ENCODE data around the gene RHBDL2. TPM values are rescaled to one million over a fixed set of nuclear protein-coding genes. Genes with fewer than 3 reads are reported as not detected.
"Not testable (repeated sequence)": the region's sequence is repeated elsewhere in the genome, so short reads cannot be mapped to it uniquely, and the experiment has no call there.

The RHBDL2 gene
- total RNA-seq, 1 experiment from 2014 or later: 10.9 TPM

- no peak for DNase-seq
- Mint-ChIP-seq H3K27ac (ENCODE audit: unreplicated experiment) (no peak overlapping the region), H3K27me3 (ENCODE audit: unreplicated experiment) (no peaks in the 10 kb centered on the region), H3K4me1 (ENCODE audit: low read depth, unreplicated experiment) (no peaks in the 10 kb centered on the region), H3K36me3 (ENCODE audit: insufficient read depth, unreplicated experiment) (peaks cover 26% of the 10 kb centered on the region), H3K4me3 (ENCODE audit: low read depth, unreplicated experiment) (no peak overlapping the region), H3K9me3 (ENCODE audit: low read depth, unreplicated experiment) (no peaks in the 10 kb centered on the region)
- intact Hi-C loops (cut with micrococcal nuclease; ENCODE audit: unreplicated experiment): no loop called here
- CTCF ChIA-PET: interaction anchor here (1.1 kb wide), 1 partner anchor 16 kb away, joined by 5 read pairs; no protein-coding TSS in a partner anchor
- no peak for TF ChIP-seq CTCF (IDR thresholded peaks at IDR 0.05; ENCODE audit: unreplicated experiment)
- BruUV-seq (replicated peaks): no TSS peak
Measured at GRCh38 chr1:38840281-38840680, 101.3 kb downstream of the RHBDL2 start.

GRCh38 chr1:38839363-38839762 is 102.3 kb downstream of the RHBDL2 start:
- Mint-ChIP-seq H3K27me3 (ENCODE audit: unreplicated experiment) (no peaks in the 10 kb centered on the region), H3K9me3 (ENCODE audit: low read depth, unreplicated experiment) (no peaks in the 10 kb centered on the region), H3K27ac (ENCODE audit: unreplicated experiment) (no peak overlapping the region), H3K4me3 (ENCODE audit: low read depth, unreplicated experiment) (no peak overlapping the region), H3K4me1 (ENCODE audit: low read depth, unreplicated experiment) (no peaks in the 10 kb centered on the region), H3K36me3 (ENCODE audit: insufficient read depth, unreplicated experiment) (peaks cover 26% of the 10 kb centered on the region)
- intact Hi-C loops (cut with micrococcal nuclease; ENCODE audit: unreplicated experiment): no loop called here
- CTCF ChIA-PET: interaction anchor here (1.1 kb wide), 1 partner anchor 15 kb away, joined by 5 read pairs; no protein-coding TSS in a partner anchor
- BruUV-seq (replicated peaks): no TSS peak
- no peak for DNase-seq
- TF ChIP-seq CTCF (IDR thresholded peaks at IDR 0.05; ENCODE audit: unreplicated experiment): no peak

GRCh38 chr1:38836316-38836715 is 105.3 kb downstream of the RHBDL2 start:
- peaks cover 14% of the 10 kb centered on the region for H3K36me3 Mint-ChIP-seq (ENCODE audit: insufficient read depth, unreplicated experiment)
- CTCF ChIA-PET; intact Hi-C loops (cut with micrococcal nuclease; ENCODE audit: unreplicated experiment); H3K4me1 Mint-ChIP-seq (ENCODE audit: low read depth, unreplicated experiment); H3K27ac Mint-ChIP-seq (ENCODE audit: unreplicated experiment); DNase-seq; BruUV-seq (replicated peaks); H3K9me3 Mint-ChIP-seq (ENCODE audit: low read depth, unreplicated experiment); H3K4me3 Mint-ChIP-seq (ENCODE audit: low read depth, unreplicated experiment): not testable (repeated sequence)
- peaks cover 26% of the 10 kb centered on the region for H3K27me3 Mint-ChIP-seq (ENCODE audit: unreplicated experiment)

Other genes starting within 250 kb of the RHBDL2 start
- 23.7 and 25.9 TPM in 2 replicates for gene RRAGC, start 82.1 kb downstream of the RHBDL2 start, total RNA-seq (2022)
- gene MYCBP, start 68.5 kb downstream of the RHBDL2 start, total RNA-seq (2022): 25.9 and 33.2 TPM in 2 replicates
- 0.56 TPM in 1 of 2 replicates, not detected in the other for gene GJA9, start 60.2 kb downstream of the RHBDL2 start, total RNA-seq (2022)
- 69.1 and 75.9 TPM in 2 replicates for gene AKIRIN1, start 49.4 kb upstream of the RHBDL2 start, total RNA-seq (2022)
- 154 and 170 TPM in 2 replicates for gene NDUFS5, start 84.5 kb upstream of the RHBDL2 start, total RNA-seq (2022)